GM12865 (cell line): Measurements from ENCODE around the gene LRP1.

Source experiments
- DNase-seq: peaks from one replicate; pipeline ENCODE4 v3.0.0; 2010; ENCODE audit warnings: low read depth
- H3K4me3 ChIP-seq: 2 replicates; pipeline ENCODE4 v1.5.1; 2011; ENCODE audit warnings: mild to moderate bottlenecking, low read depth, low read length, control low read depth
- TF ChIP-seq, protein P1 (sequence below): IDR thresholded peaks from 2 replicates; pipeline ENCODE4 v1.5.1; 2011; ENCODE audit warnings: low read length, control low read depth, low read depth, inconsistent platforms; ENCODE audit not compliant: insufficient read depth; ENCODE audit errors: missing control alignments

Gene LRP1

DNA sequence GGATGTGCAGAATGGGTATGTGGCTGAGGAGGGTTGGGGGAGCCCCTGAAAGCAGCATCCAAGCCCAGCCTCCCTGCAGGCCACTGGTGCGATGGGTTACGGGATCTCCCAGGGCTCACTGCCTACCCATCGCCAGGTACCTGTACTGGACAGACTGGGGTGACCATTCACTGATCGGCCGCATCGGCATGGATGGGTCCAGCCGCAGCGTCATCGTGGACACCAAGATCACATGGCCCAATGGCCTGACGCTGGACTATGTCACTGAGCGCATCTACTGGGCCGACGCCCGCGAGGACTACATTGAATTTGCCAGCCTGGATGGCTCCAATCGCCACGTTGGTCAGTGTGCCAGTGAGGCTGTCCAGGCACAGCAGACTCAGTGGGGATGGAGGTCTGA is 70.0 kb downstream of the LRP1 start:
- DNase-seq, result no peak
- TF ChIP-seq, protein P1, sequence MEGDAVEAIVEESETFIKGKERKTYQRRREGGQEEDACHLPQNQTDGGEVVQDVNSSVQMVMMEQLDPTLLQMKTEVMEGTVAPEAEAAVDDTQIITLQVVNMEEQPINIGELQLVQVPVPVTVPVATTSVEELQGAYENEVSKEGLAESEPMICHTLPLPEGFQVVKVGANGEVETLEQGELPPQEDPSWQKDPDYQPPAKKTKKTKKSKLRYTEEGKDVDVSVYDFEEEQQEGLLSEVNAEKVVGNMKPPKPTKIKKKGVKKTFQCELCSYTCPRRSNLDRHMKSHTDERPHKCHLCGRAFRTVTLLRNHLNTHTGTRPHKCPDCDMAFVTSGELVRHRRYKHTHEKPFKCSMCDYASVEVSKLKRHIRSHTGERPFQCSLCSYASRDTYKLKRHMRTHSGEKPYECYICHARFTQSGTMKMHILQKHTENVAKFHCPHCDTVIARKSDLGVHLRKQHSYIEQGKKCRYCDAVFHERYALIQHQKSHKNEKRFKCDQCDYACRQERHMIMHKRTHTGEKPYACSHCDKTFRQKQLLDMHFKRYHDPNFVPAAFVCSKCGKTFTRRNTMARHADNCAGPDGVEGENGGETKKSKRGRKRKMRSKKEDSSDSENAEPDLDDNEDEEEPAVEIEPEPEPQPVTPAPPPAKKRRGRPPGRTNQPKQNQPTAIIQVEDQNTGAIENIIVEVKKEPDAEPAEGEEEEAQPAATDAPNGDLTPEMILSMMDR, result no peak
- H3K4me3 ChIP-seq, result no peak overlapping the region

- DNase-seq, result no peak
- TF ChIP-seq, protein P1, result no peak
- H3K4me3 ChIP-seq, result no peak overlapping the region
Measured at GRCh38 chr12:57199191-57199590, 70.9 kb downstream of the LRP1 start.

- DNase-seq, result no peak
- H3K4me3 ChIP-seq, result no peak overlapping the region
- TF ChIP-seq, protein P1, result no peak
Measured at GRCh38 chr12:57200497-57200896, 72.2 kb downstream of the LRP1 start.

DNA sequence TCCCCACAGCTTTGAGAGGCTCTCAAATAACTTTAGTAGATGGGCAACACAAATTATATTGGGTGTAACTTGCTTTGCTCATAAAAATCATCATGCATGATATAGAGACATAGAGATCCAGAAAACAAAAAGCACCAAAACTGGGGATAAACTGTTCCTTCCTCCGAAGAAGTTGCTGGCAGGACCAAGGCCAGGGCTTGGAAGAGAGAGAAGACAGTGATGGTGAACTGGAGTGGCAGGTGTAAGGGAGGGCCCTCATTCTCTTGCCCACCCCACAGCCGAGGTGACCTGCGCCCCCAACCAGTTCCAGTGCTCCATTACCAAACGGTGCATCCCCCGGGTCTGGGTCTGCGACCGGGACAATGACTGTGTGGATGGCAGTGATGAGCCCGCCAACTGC is 72.9 kb downstream of the LRP1 start:
- H3K4me3 ChIP-seq, result no peak overlapping the region
- no peak for DNase-seq
- TF ChIP-seq, protein P1, result no peak

GRCh38 chr12:57201631-57202030 is 73.3 kb downstream of the LRP1 start:
- H3K4me3 ChIP-seq, result no peak overlapping the region
- DNase-seq, result no peak
- TF ChIP-seq, protein P1, result no peak

- H3K4me3 ChIP-seq, result no peak overlapping the region
- no peak for DNase-seq
- TF ChIP-seq, protein P1, result no peak
Measured at GRCh38 chr12:57202321-57202720, 74.0 kb downstream of the LRP1 start.

- DNase-seq, result no peak
- H3K4me3 ChIP-seq, result no peak overlapping the region
- TF ChIP-seq, protein P1, result no peak
Measured at GRCh38 chr12:57203201-57203600, 74.9 kb downstream of the LRP1 start.
